Mammary microvascular endothelial cell (primary cell): ENCODE data around the gene OSCAR. TPM values are rescaled to one million over a fixed set of nuclear protein-coding genes. Genes with fewer than 3 reads are reported as not detected.

Experiments
- total RNA-seq: library from RNA; depleted of rRNA; stranded (reverse); fragments of >200 nt; gene quantifications from 2 replicates; pipeline ENCODE4 v1.2.3, GENCODE V29; 2015

The OSCAR gene, protein sequence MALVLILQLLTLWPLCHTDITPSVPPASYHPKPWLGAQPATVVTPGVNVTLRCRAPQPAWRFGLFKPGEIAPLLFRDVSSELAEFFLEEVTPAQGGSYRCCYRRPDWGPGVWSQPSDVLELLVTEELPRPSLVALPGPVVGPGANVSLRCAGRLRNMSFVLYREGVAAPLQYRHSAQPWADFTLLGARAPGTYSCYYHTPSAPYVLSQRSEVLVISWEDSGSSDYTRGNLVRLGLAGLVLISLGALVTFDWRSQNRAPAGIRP
- not detected in 2 replicates for total RNA-seq

DNA sequence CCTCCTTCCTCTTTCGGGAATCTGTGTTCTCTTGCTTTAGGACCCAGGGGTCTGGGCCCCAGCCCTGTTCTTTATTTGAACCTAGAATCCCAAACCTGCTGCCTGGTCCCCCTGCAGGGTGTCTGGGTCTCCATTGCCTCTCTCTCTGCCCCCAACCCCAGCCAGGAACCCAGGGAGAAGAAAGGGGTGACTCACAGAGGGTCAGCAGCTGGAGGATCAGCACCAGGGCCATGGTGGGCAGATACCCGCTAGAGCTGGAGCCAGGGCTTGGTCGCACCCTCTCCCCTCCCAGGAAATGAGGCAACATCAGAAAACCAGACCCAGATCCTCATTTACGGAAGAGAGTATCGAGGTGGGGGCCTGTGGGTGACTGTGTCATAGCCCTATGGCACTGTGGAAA is at the start of gene OSCAR:
Gene OSCAR (minus strand): TSS at position 243 of the 400 bp plus-strand sequence. CDS start 11 bp downstream, at position 232.

DNA sequence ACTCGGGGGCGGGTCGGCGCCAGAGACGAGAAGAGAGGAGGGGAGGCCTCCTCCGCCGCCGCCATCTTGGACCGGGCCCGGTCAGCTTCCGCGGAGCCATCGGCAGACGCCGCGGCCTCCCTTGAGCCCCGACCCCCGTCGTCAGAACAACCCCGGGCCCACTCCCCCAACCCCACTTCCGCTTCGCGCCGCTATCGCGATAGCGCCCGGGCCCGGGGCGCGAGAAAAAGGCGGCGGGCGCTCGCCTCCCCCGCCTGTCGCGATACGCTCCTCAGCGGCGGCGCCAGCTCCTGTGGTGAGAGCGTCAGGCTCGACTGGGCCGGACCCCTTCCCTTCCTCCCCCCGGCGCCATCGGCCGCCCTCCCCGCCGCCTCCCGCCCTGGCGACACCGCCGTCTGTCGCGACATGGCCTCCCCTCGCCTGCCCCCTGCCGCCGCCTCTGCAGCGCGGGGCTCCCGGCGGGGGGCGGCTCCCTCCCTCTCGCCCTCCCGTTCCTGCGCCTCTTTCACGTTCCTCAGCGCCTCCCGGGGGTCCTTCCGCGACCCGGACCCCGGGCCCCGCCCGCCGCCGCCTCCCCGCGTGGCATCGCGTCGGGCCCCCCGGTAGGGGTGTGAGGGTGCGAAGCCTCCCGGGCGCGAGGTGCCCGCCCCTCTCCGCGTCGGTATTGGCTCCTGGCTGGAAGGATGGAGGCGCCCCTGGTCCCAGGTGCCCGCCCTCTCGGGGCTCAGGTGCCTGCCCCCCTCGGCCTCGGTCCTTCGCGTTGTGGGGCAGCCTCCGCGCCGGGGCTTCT is 37.3 kb upstream of the OSCAR start, which contains the start of gene CNOT3:
Gene CNOT3 (plus strand): TSS at position 64 of the 790 bp plus-strand sequence. CDS start 5,217 bp downstream, outside the sequence.

DNA sequence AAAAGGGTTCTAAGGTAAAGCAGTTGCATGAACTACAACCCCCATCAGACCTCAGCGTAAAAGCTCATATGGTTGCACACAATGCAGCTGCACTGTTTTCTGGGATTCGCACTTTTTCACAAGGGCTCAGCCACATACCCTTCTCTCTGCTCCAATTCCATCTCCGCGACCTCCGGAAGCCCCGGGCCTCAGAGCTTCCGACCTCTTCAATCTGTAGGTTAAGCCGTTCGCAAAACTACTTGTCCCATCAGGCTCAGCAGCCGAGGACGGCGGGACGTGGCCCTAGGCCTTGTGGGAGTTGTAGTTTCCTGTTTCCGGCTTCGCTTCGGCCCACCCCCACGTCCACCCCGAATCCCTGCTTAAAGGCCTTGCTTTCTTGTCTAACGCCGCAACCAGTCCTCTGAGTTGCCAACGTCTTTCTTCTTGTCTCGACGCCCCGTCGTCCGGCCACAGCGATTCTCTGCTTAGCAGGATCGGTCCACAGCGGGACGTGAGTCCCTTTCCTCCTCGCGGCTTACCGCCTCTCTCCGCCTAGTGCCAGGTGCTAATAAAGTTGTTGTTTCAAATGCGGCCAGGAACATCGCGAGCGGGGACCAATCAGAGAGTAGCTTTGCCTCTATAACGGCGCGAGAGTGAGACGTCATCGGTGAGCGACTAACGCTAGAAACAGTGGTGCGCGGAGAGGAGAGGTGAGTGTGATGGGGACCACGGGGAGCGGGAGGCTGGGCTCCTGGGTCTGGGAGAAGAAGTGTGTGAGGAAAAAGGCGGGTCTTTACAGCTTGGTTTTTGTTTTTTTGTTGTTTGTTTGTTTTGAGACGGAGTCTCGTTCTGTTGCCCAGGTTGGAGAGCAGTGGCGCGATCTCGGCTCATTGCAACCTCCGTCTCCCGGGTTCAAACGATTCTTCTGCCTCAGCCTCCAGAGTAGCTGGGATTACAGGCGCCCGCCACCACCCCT is 14.8 kb upstream of the OSCAR start, which contains the start of the genes PRPF31 and TFPT:
Gene PRPF31 (plus strand): TSS at position 646 of the 955 bp plus-strand sequence. CDS start 2,525 bp downstream, outside the sequence.
Gene TFPT (minus strand): TSS at position 549 of the 955 bp plus-strand sequence. CDS start 388 bp downstream, at position 161.

DNA sequence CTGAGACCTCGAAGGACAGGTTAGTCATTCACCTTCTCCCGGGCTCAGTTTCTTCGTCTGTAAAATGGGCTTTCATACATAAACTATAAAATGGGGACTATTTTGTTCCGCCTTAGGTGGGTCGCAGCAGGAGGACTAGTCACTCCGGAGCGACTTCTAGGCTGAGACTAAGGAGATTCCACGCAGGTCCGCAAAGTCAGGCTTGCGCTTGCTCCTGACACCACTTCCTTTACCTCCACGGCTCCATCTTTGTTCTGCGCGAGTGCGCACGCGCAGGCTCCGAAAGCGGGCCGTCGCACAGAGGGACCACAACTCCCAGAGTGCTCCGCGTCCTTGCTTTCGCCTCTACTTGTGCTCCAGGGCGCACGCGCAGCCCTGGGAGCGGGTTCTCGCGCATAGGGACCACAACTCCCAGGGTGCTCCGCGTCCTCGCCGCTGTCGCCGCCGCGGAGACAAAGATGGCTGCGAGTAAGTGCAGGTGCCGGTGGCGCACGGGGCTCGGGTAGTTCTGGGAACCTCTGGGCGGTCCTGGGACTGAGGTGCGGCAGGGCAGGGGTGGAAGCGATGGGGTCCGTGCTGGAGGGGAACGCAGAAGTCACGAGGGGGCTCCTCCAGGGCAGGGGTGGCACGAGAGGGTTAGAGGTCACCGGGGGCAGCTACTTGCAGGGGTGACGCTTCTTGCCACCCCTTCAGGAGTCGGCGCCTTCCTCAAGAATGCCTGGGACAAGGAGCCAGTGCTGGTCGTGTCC is 2.0 kb upstream of the OSCAR start, which contains the start of gene NDUFA3:
Gene NDUFA3 (plus strand): TSS at position 435 of the 749 bp plus-strand sequence. CDS start 24 bp downstream, at position 459.

DNA sequence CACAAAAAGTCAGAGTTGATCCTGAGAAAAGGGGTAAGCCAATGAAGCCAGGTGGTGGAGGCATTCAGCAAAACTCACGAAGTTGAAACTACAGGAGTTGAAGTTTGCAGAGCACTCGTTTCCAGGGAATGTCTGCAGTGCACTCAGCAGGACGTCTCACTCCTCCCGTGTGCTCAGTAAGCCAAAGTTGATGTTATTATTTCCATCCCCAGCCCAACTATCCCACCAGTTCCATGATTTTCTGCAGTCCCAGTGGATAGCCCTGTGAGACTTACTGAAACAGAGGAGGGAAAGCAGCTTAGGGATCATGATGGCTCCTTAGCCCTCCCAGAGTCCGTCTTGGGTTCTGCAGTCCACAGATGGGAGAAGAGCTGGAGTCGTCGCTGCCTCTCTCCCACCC is 19.6 kb downstream of the OSCAR start, which contains the start of gene TARM1:
Gene TARM1 (minus strand): TSS at position 334 of the 400 bp plus-strand sequence. CDS start 25 bp downstream, at position 309.

DNA sequence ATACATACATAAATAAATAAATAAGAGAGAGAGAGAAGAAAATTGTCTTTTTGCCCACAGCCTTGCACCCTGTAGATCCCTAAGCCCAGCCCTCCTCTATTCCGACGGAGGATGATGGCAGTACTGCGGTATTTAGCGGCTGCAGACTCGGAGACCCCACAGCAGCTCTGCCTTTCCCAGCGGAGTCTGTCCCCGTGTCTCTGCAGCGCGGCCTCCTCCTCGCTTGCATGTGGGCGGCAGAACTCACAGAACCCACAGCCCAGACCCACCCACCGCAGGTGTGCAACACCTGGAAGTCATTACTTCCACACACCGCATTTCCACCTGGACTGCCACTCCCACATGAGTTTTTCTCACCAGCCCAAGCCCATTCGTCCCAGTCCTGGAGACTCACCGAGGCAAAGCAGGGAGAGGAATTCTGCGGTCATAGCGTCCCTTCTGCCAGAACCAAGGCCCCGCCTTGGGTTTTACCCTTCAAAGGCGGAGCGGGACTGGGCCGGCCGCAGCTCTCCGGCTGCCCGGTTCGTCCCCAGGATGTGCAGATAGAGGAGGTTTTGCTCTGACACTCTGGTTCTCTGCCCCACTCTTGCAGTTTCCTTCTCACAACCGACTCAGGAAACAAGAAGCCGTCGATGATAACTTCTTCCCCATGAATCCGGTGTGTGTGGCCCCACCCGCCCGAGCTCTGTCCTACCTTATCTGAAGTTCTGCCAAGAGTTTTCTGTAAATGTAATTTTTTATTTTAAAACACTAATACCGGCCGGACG is 37.1 kb downstream of the OSCAR start, which contains the start of gene VSTM1:
Gene VSTM1 (minus strand): TSS at position 548 of the 767 bp plus-strand sequence. CDS start 120 bp downstream, at position 428.

Other genes with a start within 250 kb of the OSCAR start
- 113 and 130 TPM in 2 replicates for gene MYADM, start 232.9 kb downstream of the OSCAR start, total RNA-seq
- not detected in 2 replicates for gene PRKCG, start 218.6 kb downstream of the OSCAR start, total RNA-seq
- not detected in 2 replicates for gene CACNG7, start 191.5 kb downstream of the OSCAR start, total RNA-seq
- gene CACNG8, start 137.9 kb downstream of the OSCAR start, total RNA-seq = 0.15 and 0.20 TPM in 2 replicates
- gene CACNG6, start 109.2 kb downstream of the OSCAR start, total RNA-seq = 3.9 and 4.9 TPM in 2 replicates
- gene VSTM1, start 36.9 kb downstream of the OSCAR start, total RNA-seq = not detected in 2 replicates
- not detected in 2 replicates for gene TARM1, start 19.4 kb downstream of the OSCAR start, total RNA-seq
- 25.6 and 46.0 TPM in 2 replicates for gene NDUFA3, start 2.1 kb upstream of the OSCAR start, total RNA-seq
- 57.4 and 58.0 TPM in 2 replicates for gene TFPT, start 14.9 kb upstream of the OSCAR start, total RNA-seq
- 107 and 123 TPM in 2 replicates for gene PRPF31, start 15.0 kb upstream of the OSCAR start, total RNA-seq
- 11.1 and 15.0 TPM in 2 replicates for gene CNOT3, start 37.0 kb upstream of the OSCAR start, total RNA-seq
- 5.9 and 9.5 TPM in 2 replicates for gene LENG1, start 58.9 kb upstream of the OSCAR start, total RNA-seq
- gene TMC4, start 72.4 kb upstream of the OSCAR start, total RNA-seq = not detected in 2 replicates
- 176 and 214 TPM in 2 replicates for gene MBOAT7, start 88.8 kb upstream of the OSCAR start, total RNA-seq
- 92.1 and 103 TPM in 2 replicates for gene TSEN34, start 90.5 kb upstream of the OSCAR start, total RNA-seq
- 2,166 and 2,183 TPM in 2 replicates for gene RPS9, start 100.1 kb upstream of the OSCAR start, total RNA-seq
- not detected in 2 replicates for gene LILRB3, start 122.2 kb upstream of the OSCAR start, total RNA-seq
- not detected in 2 replicates for gene LILRA6, start 142.0 kb upstream of the OSCAR start, total RNA-seq
- not detected in 2 replicates for gene LILRB5, start 156.5 kb upstream of the OSCAR start, total RNA-seq
- not detected in 2 replicates for gene LILRB2, start 180.3 kb upstream of the OSCAR start, total RNA-seq
- not detected in 2 replicates for gene LILRA5, start 212.4 kb upstream of the OSCAR start, total RNA-seq
- gene LILRA4, start 238.4 kb upstream of the OSCAR start, total RNA-seq = not detected in 2 replicates